ENCODE results near the gene KCNQ1. TPM values are rescaled to one million over a fixed set of nuclear protein-coding genes. Genes with fewer than 3 reads are reported as not detected.

The KCNQ1 gene
- total and polyA plus RNA-seq, 2 donors (not counting 1 experiment from before 2014, with no cell fraction given) = 21.5 to 28.8 TPM

DNA sequence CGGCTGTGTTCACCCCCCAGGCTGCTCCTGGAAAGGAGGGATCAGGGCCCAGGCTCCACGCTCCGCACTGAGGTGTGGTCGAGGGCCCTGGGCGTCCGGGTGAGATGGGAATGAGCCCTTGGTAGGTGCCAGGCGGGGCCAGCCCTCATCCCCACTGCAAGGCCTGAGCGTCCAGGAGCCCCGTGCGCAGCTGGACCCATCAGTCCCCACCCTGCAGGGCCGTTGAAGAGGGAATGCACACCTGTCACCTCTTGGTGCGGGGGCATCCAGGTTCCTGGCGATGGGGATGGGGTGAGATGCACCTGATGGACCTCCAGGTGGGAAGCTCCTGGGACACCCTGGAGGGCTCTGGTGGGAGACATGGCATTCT is 72.2 kb downstream of the KCNQ1 start:
- no peaks in the 10 kb centered on the region for H3K9me3 ChIP-seq (ENCODE audit: control extremely low read depth in 1 of 3, control insufficient read depth in 2 of 3, insufficient read depth in 1 of 3, low read length in 2 of 3)
- Mint-ChIP-seq H3K27ac (no peak overlapping the region), H3K4me1 (peaks cover 3% of the 10 kb centered on the region), H3K9me3 (ENCODE audit: insufficient read depth) (no peaks in the 10 kb centered on the region), H3K27me3 (no peaks in the 10 kb centered on the region), H3K4me3 (no peak overlapping the region)
- no peak overlapping the region for H2AFZ ChIP-seq (ENCODE audit: insufficient read depth, low read depth, low read length, poor library complexity, severe bottlenecking)
- no peak overlapping the region for H3K4me2 ChIP-seq (replicated peaks; ENCODE audit: low read depth, low read length, poor library complexity, severe bottlenecking)
- TF ChIP-seq, protein P1, sequence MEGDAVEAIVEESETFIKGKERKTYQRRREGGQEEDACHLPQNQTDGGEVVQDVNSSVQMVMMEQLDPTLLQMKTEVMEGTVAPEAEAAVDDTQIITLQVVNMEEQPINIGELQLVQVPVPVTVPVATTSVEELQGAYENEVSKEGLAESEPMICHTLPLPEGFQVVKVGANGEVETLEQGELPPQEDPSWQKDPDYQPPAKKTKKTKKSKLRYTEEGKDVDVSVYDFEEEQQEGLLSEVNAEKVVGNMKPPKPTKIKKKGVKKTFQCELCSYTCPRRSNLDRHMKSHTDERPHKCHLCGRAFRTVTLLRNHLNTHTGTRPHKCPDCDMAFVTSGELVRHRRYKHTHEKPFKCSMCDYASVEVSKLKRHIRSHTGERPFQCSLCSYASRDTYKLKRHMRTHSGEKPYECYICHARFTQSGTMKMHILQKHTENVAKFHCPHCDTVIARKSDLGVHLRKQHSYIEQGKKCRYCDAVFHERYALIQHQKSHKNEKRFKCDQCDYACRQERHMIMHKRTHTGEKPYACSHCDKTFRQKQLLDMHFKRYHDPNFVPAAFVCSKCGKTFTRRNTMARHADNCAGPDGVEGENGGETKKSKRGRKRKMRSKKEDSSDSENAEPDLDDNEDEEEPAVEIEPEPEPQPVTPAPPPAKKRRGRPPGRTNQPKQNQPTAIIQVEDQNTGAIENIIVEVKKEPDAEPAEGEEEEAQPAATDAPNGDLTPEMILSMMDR (IDR thresholded peaks at IDR 0.05) = no peak
- TF ChIP-seq EZH2 (IDR thresholded peaks at IDR 0.05; ENCODE audit: borderline replicate concordance, insufficient read depth, low read depth, low read length, poor library complexity, severe bottlenecking) = no peak
- POLR2A ChIA-PET = no interaction called here
- intact Hi-C loops (cut with micrococcal nuclease) = no loop called here
- no peak for ATAC-seq (ENCODE audit: low read depth)
- no peak overlapping the region for H3K4me3 ChIP-seq (ENCODE audit: control extremely low read depth in 1 of 5, extremely low read depth in 1 of 5, insufficient read depth in 1 of 5, low read depth in 2 of 5, low read length in 4 of 5)
- H3K27me3 ChIP-seq (replicated peaks in 1 of 4; ENCODE audit: control extremely low read depth in 1 of 4, control insufficient read depth in 3 of 4, insufficient read depth in 4 of 4, low read length in 3 of 4) = no peaks in the 10 kb centered on the region
- H4K20me1 ChIP-seq (ENCODE audit: control insufficient read depth, insufficient read depth, low read length, poor library complexity, severe bottlenecking) = peaks cover 55% of the 10 kb centered on the region
- H3K4me1 ChIP-seq (ENCODE audit: control insufficient read depth in 2 of 2, insufficient read depth in 2 of 2, low read length in 2 of 2) = no peaks in the 10 kb centered on the region
- no peaks in the 10 kb centered on the region for H3K79me2 ChIP-seq (ENCODE audit: control insufficient read depth, insufficient read depth, low read length)
- H3K36me3 ChIP-seq (replicated peaks in 1 of 2; ENCODE audit: control extremely low read depth in 1 of 2, control insufficient read depth in 1 of 2, extremely low read depth in 1 of 2, insufficient read depth in 2 of 2, low read length in 1 of 2) = no peaks in the 10 kb centered on the region
- 83% methylated on average over 13 of the region's 13 CpGs for WGBS (ENCODE audit: insufficient coverage)
- H3K27ac ChIP-seq (ENCODE audit: low read length in 2 of 2) = no peak overlapping the region
- CTCF ChIA-PET = no interaction called here
- H3K9ac ChIP-seq (ENCODE audit: low read length) = no peak overlapping the region
- no peak for DNase-seq

DNA sequence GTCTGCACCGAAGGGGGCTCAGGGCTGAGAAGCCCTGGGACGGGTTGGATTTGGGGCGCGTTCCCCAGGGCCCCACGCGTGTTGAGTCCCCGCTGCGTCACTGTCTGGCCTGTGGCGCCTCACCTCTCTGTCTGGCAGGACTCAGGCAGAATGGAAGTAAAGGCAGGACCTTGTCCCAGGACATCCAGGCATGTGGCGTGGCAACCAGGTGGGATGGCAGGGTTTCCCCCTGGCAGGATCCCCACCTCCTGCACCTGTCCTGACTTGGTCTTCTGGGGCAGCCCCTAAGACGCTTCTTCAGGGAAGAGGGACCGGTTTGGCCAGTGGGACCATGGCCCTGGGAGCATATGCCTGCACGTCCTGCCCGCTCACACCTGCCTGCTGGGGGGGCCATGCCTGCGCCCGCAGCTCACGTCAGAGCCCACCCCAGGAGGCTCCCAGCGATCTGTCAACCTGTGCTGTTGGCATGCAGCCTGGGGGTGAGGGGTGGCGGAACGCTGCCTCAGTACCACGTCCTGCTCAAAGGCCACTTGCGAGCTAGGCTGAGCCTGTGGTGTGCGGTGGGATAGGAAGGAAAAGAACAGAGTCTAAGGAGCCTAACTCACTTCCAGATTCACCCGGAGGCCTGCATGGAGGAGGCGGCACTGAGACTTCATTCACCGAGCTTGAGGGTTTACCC is 72.7 kb downstream of the KCNQ1 start:
- Mint-ChIP-seq H3K4me1 (peaks cover 3% of the 10 kb centered on the region), H3K4me3 (no peak overlapping the region), H3K27me3 (no peaks in the 10 kb centered on the region), H3K9me3 (ENCODE audit: insufficient read depth) (no peaks in the 10 kb centered on the region), H3K27ac (no peak overlapping the region)
- H3K79me2 ChIP-seq (ENCODE audit: control insufficient read depth, insufficient read depth, low read length) = no peaks in the 10 kb centered on the region
- CTCF ChIA-PET = interaction anchor here (2.4 kb wide), 1 partner anchor 14 kb away, joined by 11 read pairs; no protein-coding TSS in a partner anchor
- H3K4me2 ChIP-seq (replicated peaks; ENCODE audit: low read depth, low read length, poor library complexity, severe bottlenecking) = no peak overlapping the region
- intact Hi-C loops (cut with micrococcal nuclease) = no loop called here
- WGBS (ENCODE audit: insufficient coverage) = 86% methylated on average over 23 of the region's 26 CpGs
- no peaks in the 10 kb centered on the region for H3K4me1 ChIP-seq (ENCODE audit: control insufficient read depth in 2 of 2, insufficient read depth in 2 of 2, low read length in 2 of 2)
- H3K36me3 ChIP-seq (replicated peaks in 1 of 2; ENCODE audit: control extremely low read depth in 1 of 2, control insufficient read depth in 1 of 2, extremely low read depth in 1 of 2, insufficient read depth in 2 of 2, low read length in 1 of 2) = no peaks in the 10 kb centered on the region
- TF ChIP-seq EZH2 (IDR thresholded peaks at IDR 0.05; ENCODE audit: borderline replicate concordance, insufficient read depth, low read depth, low read length, poor library complexity, severe bottlenecking) = no peak
- TF ChIP-seq, protein P1 (IDR thresholded peaks at IDR 0.05) = no peak
- H3K9ac ChIP-seq (ENCODE audit: low read length) = no peak overlapping the region
- H4K20me1 ChIP-seq (ENCODE audit: control insufficient read depth, insufficient read depth, low read length, poor library complexity, severe bottlenecking) = peaks cover 50% of the 10 kb centered on the region
- no peak overlapping the region for H3K4me3 ChIP-seq (ENCODE audit: control extremely low read depth in 1 of 5, extremely low read depth in 1 of 5, insufficient read depth in 1 of 5, low read depth in 2 of 5, low read length in 4 of 5)
- H3K27me3 ChIP-seq (replicated peaks in 1 of 4; ENCODE audit: control extremely low read depth in 1 of 4, control insufficient read depth in 3 of 4, insufficient read depth in 4 of 4, low read length in 3 of 4) = no peaks in the 10 kb centered on the region
- DNase-seq = no peak
- no peaks in the 10 kb centered on the region for H3K9me3 ChIP-seq (ENCODE audit: control extremely low read depth in 1 of 3, control insufficient read depth in 2 of 3, insufficient read depth in 1 of 3, low read length in 2 of 3)
- POLR2A ChIA-PET = no interaction called here
- no peak for ATAC-seq (ENCODE audit: low read depth)
- no peak overlapping the region for H2AFZ ChIP-seq (ENCODE audit: insufficient read depth, low read depth, low read length, poor library complexity, severe bottlenecking)
- H3K27ac ChIP-seq (ENCODE audit: low read length in 2 of 2) = no peak overlapping the region

All from B cell (primary cell).